Measurements from ENCODE around the gene FBXO24.
A peak's percentile ranks its signal among the peaks of the same experiment; 100 is the strongest.

Gene FBXO24

DNA sequence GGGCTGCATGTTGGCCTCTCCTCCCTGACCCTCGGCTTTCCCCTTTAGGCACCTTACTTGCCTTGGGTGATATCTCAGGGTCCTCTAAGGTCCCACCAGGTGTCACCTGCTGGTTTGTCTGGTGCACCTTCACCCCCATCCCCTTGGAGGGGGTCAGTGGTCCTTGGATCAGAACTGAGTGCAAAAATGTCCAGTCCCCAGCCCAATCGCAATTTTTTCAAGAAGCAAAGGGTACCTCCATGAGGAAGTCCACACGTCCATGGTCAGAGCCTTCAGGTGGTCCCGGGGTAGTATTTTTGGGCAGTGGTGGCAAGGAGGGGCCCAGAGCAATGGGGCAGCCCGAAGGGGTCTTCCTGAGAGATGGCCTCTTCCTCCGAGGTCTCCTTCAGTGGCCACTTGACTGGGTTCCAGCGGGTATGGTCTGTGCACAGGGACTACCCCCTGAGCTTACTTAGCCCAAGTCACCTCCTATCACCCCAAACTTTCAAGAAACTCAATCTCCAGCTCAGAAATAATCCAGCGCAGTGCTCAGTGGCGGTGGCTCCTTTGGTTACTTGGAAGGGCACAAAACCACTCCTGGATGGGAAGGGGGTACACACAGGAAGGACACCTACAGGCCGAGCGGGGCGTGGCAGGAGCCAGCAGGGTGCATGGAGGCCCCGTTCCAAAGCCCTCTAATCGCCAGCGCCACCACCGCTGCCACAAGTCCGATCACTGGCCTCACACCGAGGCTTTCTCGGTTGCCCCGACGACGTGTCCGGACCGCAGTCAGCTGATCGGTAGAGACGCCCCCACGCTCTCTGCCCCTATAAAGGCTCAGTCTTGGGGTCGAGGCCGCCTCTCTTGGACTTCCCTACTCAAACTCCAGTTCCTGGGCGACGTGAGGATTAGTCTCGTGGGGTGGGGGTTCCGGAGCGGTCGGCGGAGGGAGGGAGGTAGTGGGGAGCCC, 17.0 kb upstream of the FBXO24 start:
- no peak overlapping the region for H3K9ac ChIP-seq (ENCODE audit: low read depth, low read length, poor library complexity, severe bottlenecking)
- H3K4me1 ChIP-seq (ENCODE audit: insufficient read depth, low read length, poor library complexity, severe bottlenecking) = peaks cover 36% of the 10 kb centered on the region
- H3K4me3 ChIP-seq (ENCODE audit: low read length, poor library complexity, severe bottlenecking) = peak overlapping the region; percentile 57
- H3K79me2 ChIP-seq (ENCODE audit: insufficient read depth, low read length) = no peaks in the 10 kb centered on the region
- H3K4me2 ChIP-seq (ENCODE audit: low read depth, low read length, poor library complexity, severe bottlenecking) = peak overlapping the region; percentile 59
- no peaks in the 10 kb centered on the region for H3K9me3 ChIP-seq (ENCODE audit: insufficient read depth, low read depth, low read length)
- no peaks in the 10 kb centered on the region for H3K27me3 ChIP-seq (ENCODE audit: insufficient read depth, low read length, poor library complexity, severe bottlenecking)
- no peaks in the 10 kb centered on the region for H3F3A ChIP-seq (ENCODE audit: low read depth)
- no peaks in the 10 kb centered on the region for H3K9me2 ChIP-seq (replicated peaks; ENCODE audit: low read depth, low read length)
- H2AFZ ChIP-seq (ENCODE audit: low read length) = no peak overlapping the region
- TF ChIP-seq CTCF (conservative IDR thresholded peaks at IDR 0.05; ENCODE audit: low read length) (peak; percentile 66), EZH2phosphoT487 (IDR thresholded peaks at IDR 0.05; ENCODE audit: borderline replicate concordance) (no peak)
- no peaks in the 10 kb centered on the region for H4K20me1 ChIP-seq (ENCODE audit: insufficient read depth, low read length, poor library complexity, severe bottlenecking)
- no peaks in the 10 kb centered on the region for H3K36me3 ChIP-seq (ENCODE audit: insufficient read depth, low read length)

DNA sequence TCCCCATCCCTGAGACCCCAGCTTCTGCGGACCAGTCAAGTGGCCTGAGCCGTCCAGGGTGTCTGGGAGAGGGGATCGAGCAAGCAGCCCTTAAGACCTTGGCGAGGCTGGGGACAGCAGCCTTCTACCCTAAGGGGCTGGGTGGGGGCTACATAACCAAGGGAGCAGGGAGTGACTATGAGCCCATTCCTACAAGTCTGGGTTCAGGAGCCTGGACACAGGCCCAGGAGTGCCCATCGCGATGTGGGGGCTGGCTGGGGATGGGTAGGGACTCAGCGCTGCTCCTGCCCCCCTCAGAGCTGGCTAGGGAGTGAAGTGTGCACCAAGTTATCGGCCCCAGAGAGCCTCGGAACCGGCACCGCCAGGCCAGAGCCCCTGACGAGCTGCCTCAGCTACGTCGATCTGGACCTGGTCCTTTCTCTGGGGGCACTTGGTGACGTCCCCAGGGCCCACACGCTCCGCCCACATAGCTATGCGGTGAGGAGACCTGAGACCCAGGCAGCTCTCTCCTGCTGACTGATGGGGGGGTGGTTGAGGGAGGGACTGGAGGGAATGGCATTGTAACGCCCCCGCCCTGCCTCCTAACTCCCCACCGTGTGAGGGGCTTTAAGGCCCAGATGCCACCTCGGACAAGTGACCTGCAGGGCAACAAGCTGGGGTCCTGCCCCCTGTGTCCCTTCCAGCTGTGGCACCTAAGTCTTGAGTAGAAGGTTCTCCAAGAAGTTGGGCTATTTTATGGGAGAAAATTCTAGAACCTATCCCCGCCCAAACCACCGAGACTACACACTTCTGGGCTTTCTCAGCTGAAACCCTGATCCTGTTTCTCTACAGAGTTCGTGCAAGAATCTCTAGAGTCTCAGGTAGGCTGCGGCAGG, 14.9 kb upstream of the FBXO24 start:
- TF ChIP-seq EZH2phosphoT487 (IDR thresholded peaks at IDR 0.05; ENCODE audit: borderline replicate concordance) (no peak), CTCF (conservative IDR thresholded peaks at IDR 0.05; ENCODE audit: low read length) (no peak)
- H3K4me1 ChIP-seq (ENCODE audit: insufficient read depth, low read length, poor library complexity, severe bottlenecking) = peaks cover 36% of the 10 kb centered on the region
- no peak overlapping the region for H3K4me3 ChIP-seq (ENCODE audit: low read length, poor library complexity, severe bottlenecking)
- no peaks in the 10 kb centered on the region for H3K9me2 ChIP-seq (replicated peaks; ENCODE audit: low read depth, low read length)
- H3K27me3 ChIP-seq (ENCODE audit: insufficient read depth, low read length, poor library complexity, severe bottlenecking) = no peaks in the 10 kb centered on the region
- H4K20me1 ChIP-seq (ENCODE audit: insufficient read depth, low read length, poor library complexity, severe bottlenecking) = no peaks in the 10 kb centered on the region
- H3K9me3 ChIP-seq (ENCODE audit: insufficient read depth, low read depth, low read length) = no peaks in the 10 kb centered on the region
- H3K36me3 ChIP-seq (ENCODE audit: insufficient read depth, low read length) = peaks cover 15% of the 10 kb centered on the region; the same call in 1 of the 2 replicates
- no peak overlapping the region for H3K9ac ChIP-seq (ENCODE audit: low read depth, low read length, poor library complexity, severe bottlenecking)
- no peaks in the 10 kb centered on the region for H3F3A ChIP-seq (ENCODE audit: low read depth)
- H3K4me2 ChIP-seq (ENCODE audit: low read depth, low read length, poor library complexity, severe bottlenecking) = no peak overlapping the region
- H3K79me2 ChIP-seq (ENCODE audit: insufficient read depth, low read length) = no peaks in the 10 kb centered on the region
- H2AFZ ChIP-seq (ENCODE audit: low read length) = no peak overlapping the region

DNA sequence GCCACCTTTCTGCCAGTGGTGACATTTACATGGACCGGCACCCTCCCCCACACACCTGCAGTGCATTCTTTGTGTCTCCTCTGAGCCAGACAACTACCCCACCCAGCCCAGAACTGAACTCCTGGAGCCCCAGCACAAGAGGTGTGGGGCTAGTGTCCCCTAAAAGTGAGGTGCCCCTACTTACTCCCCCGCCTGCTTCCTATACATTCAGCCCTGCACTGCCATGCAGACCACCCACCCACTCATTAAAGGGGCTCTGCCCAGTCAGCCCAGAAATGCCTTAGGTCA, 14.4 kb upstream of the FBXO24 start:
- Histone ChIP-seq H3K79me2 (ENCODE audit: insufficient read depth, low read length) (no peaks in the 10 kb centered on the region), H3K4me1 (ENCODE audit: insufficient read depth, low read length, poor library complexity, severe bottlenecking) (peaks cover 33% of the 10 kb centered on the region), H3K27me3 (ENCODE audit: insufficient read depth, low read length, poor library complexity, severe bottlenecking) (no peaks in the 10 kb centered on the region), H3K9me3 (ENCODE audit: insufficient read depth, low read depth, low read length) (no peaks in the 10 kb centered on the region), H3K9ac (ENCODE audit: low read depth, low read length, poor library complexity, severe bottlenecking) (no peak overlapping the region), H3F3A (ENCODE audit: low read depth) (no peaks in the 10 kb centered on the region), H3K9me2 (replicated peaks; ENCODE audit: low read depth, low read length) (no peaks in the 10 kb centered on the region), H3K36me3 (ENCODE audit: insufficient read depth, low read length) (peaks cover 21% of the 10 kb centered on the region; the same call in 1 of the 2 replicates), H2AFZ (ENCODE audit: low read length) (no peak overlapping the region), H4K20me1 (ENCODE audit: insufficient read depth, low read length, poor library complexity, severe bottlenecking) (no peaks in the 10 kb centered on the region), H3K4me3 (ENCODE audit: low read length, poor library complexity, severe bottlenecking) (no peak overlapping the region), H3K4me2 (ENCODE audit: low read depth, low read length, poor library complexity, severe bottlenecking) (no peak overlapping the region)
- TF ChIP-seq EZH2phosphoT487 (IDR thresholded peaks at IDR 0.05; ENCODE audit: borderline replicate concordance) = no peak
- TF ChIP-seq CTCF (conservative IDR thresholded peaks at IDR 0.05; ENCODE audit: low read length) = no peak

Measured in Loucy (cell line).